HG03565 (cell line): ENCODE measurements around the gene BMP7.

Source experiments
- ATAC-seq: cut with Tn5 transposase; IDR thresholded peaks from one replicate; pipeline ENCODE4 v1.9.1; 2021; ENCODE audit warnings: mild to moderate bottlenecking, moderate library complexity; ENCODE audit not compliant: unreplicated experiment

Gene BMP7

GRCh38 chr20:57213924-57214323 lies 52.5 kb downstream of the BMP7 start:
- ATAC-seq, result no peak

- no peak for ATAC-seq
Measured at GRCh38 chr20:57213291-57213690, 53.1 kb downstream of the BMP7 start.

- no peak for ATAC-seq
Measured at GRCh38 chr20:57212534-57213276, 53.7 kb downstream of the BMP7 start.

DNA sequence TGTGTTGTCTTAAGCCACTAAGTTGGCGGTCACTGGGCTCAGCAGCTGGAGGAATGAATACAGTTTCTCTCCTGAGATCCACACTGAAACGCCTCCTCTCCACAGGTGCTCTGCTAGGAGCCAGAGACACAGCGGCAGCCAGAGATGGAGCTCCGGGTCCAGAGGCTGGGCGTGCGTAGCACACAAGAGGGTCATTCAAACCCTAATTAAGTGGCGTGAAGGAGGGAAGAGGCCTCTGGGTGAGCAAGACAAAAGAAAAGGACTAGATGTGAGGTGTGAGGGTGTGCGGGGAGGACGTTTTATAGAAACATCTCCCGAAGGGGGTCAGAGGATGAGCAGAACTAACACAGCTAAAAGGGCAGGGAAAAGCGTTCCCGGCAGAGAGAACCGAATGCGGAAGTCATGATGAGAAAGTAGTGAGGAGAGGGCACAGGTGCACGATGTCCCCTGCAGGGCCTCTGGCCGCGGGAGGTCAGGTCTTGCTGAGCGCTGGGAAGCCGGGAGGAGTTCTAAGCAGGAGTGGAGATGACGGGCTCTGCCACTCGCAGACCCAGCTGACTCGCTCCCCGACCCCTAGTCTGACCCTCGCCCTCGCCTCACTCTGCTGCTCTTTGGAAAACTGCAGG lies 54.4 kb downstream of the BMP7 start:
- ATAC-seq, result no peak

DNA sequence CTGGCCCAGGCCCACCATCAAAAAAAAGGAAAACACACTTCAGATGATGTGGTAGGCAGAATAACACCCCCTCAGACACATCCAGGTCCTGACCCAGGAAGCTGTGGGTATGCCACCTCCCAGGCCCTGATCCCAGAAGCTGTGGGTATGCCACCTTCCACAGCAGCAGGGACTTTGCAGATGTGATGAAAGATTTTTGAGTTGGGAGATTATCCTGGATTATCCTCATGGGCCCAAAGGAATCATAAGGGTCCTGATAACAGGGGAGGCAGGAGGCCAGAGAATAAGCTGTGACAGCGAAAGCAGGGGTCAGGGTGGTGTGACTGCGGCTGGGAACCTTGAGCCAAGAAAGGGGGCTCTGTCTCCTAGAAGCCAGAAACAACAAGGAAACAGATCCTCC lies 55.0 kb downstream of the BMP7 start:
- ATAC-seq, result no peak

DNA sequence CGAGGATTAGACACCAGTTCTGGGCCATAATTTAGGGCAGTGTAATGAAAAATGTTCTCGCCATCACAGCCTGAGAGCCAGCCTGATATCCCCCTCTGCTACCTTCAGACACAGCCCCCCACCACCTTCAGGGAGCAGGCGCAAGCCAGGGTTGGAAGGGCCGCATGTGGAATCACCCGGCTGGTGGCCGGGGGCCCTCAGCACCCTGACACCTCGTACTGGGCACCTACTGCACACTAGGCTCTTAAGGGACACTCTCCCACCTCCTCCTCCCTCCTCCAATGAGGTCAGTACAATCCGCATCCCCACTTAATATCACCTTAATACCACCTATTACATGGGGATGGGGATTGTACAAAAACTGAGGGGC lies 55.5 kb downstream of the BMP7 start:
- ATAC-seq, result no peak

DNA sequence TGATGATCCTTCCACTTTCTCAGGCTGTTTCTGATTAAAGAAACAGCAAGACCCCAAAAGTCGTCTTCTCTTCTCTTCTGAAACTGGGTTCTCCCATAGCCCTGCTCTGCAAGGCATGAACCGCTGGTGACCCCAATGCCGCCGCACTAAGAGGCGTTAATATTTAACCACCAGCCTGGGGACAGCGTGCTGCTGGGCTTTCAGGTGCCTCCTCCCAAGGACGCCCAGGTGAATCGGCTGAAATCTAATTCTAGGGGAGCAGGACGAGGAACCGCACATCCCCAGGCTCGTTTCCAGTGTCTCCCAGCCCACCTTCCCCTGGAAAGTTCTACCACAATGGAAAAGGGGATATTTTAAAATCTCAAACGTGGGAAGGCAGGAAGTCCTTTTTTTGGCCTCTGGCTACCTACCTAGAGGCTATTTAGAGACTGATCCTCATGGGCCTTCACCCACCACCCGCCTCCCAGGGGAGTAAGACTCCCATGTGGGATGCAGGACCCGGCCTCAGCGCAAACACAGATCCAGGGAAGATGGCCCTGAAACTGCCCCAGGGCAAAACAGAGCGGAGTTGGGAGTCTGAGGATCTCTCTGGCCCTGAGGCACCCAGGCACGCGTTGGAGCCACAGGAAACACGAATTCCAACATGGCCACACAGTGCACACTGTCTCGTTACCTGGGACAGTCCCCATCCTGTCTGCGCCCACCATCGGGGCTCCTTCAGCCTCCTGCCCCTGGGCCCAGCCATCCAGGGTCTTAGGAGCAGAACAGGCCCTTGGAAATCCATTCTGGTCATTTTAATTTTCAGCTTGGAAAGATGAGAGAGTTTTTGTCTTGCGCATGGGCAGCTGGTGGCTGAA lies 56.2 kb downstream of the BMP7 start:
- ATAC-seq, result no peak

DNA sequence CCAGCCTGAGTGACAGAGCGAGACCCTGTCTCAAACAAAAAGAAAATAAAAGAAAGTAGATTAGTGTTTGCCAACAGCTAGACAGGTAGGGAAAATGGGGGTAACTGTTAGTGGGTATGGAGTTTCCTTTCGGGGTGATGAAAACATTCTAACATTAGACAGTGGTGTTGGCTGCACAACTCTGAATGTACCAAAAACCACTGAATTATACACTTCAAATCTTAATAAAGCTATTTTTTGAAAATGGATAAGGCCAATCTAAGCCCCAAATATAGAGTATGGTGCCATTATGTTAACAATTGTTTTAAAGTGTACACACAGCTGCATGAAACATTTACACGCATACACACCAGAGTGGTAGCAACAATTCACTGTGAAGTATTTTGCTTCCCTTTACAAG lies 57.0 kb downstream of the BMP7 start:
- no peak for ATAC-seq

GRCh38 chr20:57208198-57208597 lies 58.2 kb downstream of the BMP7 start:
- no peak for ATAC-seq

DNA sequence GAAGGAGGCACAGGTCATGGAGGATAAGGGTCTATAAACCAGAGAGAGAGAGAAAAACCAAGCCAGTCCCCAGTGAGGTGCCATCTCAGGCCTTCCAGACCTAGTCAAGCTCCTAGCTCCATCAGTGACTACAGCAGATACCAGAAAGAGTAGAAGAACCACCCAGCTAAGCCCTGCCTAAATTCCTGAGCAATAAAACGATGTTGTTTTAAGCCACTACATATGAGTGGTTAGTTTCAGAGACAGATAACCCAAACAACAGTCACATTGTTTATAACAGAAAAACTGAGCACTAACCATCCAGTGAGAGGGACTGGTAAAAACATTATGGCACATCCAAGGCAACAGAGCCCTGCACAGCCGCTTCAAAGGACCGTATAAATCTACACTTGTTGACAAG lies 59.2 kb downstream of the BMP7 start:
- no peak for ATAC-seq

GRCh38 chr20:57205606-57206219 lies 60.7 kb downstream of the BMP7 start:
- ATAC-seq, result no peak

- ATAC-seq, result no peak
Measured at GRCh38 chr20:57203986-57204385, 62.5 kb downstream of the BMP7 start.

GRCh38 chr20:57203204-57203603 lies 63.2 kb downstream of the BMP7 start:
- no peak for ATAC-seq

DNA sequence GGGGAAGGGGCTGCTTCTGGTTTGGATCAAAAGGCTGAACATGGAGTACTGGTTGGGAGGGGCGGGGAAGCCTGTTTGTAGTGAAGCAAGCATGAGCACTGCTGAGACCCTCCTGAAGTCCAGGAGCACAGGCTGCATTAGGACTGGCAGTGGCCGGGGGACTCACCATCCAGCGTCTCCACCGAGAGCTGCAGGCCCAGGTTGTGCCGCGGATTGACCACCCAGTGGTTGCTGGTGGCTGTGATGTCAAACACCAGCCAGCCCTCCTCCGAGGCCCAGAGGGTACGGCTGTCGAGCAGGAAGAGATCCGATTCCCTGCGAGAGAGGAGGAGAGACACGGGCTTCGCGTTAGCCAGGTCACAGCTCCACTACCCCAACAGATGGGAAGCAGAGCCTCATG lies 64.1 kb downstream of the BMP7 start:
- ATAC-seq, result no peak

GRCh38 chr20:57200882-57201695 lies 65.4 kb downstream of the BMP7 start:
- no peak for ATAC-seq

DNA sequence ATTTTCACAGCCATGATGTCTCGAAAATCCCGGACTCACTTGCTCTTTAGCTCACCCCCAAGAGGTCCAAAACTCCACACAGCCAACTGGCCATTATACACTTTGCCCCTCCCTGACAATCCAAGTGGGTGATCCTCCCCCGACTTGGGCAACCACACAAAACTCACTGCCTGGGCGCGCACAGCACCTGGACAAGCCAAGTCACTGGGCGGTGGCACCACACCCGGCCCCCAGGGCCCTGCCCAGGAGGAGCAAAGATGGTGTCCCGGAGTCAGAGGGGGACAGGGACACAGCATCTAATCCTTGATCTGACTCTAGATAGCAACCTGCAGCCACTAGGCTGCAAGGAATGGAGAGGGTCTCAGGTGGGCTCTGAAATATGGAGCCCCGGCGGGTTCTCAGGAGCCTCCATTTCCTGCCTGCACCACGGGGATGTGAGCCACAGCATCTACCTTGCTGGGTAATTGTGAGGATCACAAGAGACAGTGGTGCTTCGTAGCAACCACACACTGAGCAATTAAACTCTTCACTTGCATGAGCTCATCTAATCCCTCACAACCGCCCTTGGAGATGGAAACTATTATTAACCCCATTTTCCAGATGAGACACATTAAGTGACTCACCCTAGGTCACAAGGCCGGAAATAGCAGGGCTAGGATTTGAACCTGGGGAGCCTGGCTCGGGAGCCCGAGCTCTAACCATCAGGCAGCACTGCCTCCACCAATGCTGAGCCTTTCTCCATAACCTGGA lies 66.6 kb downstream of the BMP7 start:
- ATAC-seq, result no peak

DNA sequence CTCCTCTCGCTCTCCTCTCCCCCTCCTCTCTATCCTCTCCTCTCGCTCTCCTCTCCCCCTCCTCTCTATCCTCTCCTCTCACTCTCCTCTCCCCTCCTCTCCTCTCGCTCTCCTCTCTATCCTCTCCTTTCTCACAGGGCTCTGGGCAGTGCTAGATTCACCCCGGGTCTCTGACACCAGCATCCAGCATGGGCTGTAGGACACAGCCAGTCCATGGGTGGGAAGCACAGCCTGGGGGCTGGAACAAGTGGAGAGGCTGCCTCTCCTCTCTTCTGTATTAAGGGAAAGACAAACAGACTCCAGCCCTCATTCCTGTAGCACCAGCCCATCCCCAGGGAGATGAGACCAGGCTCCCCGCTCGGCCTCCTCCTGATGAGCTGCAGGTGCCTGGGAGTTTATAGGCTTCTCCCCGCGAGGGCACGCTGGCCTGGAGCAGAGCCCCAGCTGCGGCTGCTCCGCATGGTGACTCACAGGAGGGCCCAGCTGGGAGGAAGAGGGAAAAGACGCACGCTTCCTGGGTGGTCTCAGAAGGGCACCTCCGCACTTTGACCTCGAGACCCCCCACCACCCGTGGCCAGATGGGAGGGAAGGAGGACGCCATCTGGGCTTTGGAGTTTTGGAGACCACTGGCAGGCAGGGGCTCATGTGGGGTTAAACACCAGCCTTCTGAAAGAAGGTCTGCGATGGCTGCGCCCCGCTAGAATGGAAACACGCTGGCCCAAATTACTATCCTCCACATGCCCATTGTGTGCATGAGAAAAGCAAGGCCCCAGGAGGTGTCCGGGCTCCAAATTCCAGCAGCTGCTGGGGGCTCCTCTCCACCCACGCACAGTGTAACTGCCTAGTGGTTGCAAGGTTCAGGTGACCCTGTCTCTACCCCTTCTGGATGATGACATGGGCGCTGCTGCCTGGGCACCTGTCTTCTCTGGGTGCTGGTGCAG lies 68.0 kb downstream of the BMP7 start:
- ATAC-seq, result no peak

GRCh38 chr20:57197352-57198131 lies 68.9 kb downstream of the BMP7 start:
- ATAC-seq, result no peak
